GM12873 (cell line): Measurements from ENCODE around the gene ADIPOR1.

Source experiments
- TF ChIP-seq, protein P1 (sequence below): IDR thresholded peaks from 2 replicates; pipeline ENCODE4 v1.5.1; 2012; ENCODE audit warnings: low read depth, mild to moderate bottlenecking, moderate library complexity, low read length, control low read depth; ENCODE audit not compliant: insufficient read depth; ENCODE audit errors: missing control alignments

ADIPOR1 gene

DNA sequence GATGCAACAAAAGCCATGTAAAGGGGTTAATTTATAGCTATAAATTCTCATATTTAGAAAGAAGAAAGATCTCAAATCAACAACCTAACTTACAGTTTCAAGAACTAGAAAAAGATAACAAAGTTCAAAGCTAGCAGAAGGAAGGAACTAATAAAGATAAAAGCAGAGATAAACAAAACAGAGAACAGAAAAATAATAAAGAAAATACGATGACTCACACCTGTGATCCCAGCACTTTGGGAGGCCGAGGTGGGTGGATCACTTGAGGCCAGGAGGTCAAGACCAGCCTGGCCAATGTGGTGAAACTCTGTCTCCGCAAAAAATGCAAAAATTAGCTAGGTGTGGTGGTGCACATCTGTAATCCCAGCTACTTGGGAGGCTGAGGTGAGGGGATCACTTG, 36.6 kb upstream of the ADIPOR1 start:
- TF ChIP-seq, protein P1, sequence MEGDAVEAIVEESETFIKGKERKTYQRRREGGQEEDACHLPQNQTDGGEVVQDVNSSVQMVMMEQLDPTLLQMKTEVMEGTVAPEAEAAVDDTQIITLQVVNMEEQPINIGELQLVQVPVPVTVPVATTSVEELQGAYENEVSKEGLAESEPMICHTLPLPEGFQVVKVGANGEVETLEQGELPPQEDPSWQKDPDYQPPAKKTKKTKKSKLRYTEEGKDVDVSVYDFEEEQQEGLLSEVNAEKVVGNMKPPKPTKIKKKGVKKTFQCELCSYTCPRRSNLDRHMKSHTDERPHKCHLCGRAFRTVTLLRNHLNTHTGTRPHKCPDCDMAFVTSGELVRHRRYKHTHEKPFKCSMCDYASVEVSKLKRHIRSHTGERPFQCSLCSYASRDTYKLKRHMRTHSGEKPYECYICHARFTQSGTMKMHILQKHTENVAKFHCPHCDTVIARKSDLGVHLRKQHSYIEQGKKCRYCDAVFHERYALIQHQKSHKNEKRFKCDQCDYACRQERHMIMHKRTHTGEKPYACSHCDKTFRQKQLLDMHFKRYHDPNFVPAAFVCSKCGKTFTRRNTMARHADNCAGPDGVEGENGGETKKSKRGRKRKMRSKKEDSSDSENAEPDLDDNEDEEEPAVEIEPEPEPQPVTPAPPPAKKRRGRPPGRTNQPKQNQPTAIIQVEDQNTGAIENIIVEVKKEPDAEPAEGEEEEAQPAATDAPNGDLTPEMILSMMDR = no peak

DNA sequence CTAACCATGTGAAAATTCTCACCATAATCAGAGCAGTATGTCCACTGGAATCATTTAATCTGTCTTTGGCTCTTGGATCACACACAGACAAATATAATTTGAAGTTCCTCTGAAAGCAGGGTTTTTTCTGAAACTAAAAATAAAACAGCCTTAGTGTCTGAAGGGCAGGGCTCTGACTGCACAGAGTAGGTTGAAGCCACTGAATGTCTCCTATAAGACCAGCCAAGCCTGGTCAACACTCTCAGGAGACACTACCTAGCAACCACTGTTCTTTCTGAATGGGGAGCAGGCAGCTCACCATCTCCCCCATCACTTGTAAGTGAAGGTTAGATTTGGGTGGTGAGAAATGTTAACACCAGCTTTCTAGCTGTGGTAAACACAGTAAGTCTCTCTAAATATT, 33.0 kb upstream of the ADIPOR1 start:
- TF ChIP-seq, protein P1 = no peak

DNA sequence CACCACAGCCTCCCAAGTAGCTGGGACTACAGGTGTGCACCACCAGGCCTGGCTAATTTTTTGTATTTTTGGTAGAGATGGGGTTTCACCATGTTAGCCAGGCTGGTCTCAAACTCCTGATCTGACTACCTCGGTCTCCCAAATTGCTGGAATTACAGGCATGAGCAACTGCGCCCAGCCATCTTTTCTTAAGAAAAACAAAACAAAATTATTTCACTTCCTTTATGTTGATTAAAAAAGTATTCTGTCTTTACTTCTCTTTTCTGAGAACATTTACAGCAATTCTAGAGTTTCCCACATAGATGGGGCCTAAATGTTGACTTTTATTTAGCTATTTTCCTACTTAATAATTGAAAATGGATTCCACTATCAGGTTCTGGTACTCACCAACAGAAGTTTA, 31.8 kb upstream of the ADIPOR1 start:
- TF ChIP-seq, protein P1 = no peak

DNA sequence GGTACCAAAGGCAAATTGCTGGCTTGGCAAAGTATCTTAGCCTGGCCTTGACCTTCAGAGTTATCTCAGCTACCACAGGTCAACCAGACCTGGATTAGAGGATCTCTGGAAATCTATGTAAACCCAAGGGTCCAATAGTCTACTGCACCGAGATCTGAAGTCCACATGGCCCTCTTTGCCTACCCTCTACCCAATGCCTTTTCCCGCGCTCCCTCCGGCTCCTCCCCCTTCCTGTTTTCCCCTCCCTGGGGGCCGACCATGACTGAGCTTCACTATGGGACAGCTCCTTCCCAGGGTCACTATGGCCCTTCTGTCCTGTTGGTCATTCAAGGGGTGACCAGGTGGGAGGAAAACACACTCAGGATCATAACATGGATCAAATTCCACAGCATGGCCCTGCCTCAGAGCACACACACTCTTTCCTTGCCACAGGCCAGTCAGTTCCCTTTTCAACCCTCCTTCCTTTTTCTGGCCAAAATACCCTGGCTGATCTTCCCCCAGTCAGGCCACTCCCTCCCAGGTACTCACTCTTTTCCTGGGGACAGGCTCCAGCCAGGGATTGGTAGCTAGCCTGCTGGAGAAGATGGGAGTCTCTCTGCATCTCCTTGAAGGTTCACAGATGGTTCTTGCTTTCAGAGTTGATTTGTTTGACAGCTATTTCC, 29.9 kb upstream of the ADIPOR1 start:
- TF ChIP-seq, protein P1 = no peak

DNA sequence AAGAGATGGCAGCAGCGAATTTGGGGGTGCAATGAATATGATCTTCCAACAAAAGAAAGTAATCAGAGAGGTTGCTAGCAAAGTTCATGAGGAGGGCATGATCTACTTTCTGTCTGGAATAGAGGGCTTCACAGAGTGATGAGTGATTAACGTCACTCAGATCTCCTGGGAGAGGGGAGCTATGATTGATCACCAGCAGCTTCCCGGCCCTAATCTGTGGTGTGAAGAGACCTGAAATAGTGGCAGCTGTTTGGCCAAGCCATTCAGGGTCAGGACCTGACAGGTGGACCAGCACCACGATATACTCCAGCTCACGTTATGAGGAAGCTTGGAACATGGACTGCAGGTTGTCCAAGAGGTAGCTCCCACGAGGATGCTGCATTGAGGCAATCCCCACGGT, 29.1 kb upstream of the ADIPOR1 start:
- TF ChIP-seq, protein P1 = no peak

DNA sequence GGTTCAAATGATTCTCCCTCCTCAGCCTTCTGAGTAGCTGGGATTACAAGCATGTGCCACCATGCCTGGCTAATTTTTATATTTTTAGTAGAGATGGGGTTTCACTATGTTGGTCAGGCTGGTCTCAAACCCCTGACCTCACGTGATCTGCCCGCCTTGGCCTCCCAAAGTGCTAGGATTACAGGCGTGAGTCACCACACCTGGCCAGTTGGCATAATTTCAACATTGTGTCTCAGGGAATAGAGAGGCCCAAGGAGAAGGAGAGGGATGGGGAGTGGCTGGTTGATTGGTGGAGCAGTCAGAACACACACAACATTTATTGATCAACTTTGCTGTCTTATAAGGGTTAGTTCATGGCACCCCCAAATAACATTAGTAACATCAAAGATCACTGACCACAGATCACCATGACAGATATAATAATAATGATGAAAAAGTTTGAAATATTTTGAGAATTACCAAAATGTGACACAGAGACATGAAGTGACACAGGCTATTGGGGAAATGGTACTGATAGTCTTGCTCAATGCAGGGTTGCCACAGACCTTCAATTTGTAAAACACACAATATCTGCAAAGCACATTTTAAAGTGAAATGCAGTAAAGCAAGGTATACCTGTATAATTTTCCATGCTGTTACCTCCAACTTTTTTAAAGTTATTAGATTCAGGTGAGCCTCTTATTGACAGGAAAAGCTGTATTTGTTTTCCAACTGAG, 24.8 kb upstream of the ADIPOR1 start:
- TF ChIP-seq, protein P1 = no peak

DNA sequence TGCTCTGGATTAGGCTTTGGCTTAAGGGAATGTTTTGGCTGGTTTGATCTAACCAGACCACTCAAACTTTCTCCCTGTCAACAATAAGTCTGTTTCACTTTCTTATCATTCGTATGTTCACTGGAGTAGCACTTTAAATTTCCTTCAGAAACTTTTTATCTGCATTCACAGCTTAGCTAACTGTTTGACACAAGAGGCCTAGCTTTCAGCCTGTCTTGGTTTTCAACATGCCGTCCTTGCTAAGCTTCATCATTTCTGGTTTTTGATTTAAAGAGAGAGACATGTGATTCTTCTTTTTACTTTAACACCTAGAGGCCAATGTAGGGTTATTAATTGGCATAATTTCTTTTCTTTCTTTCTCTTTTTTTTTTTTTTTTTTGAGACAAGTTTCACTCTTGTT, 23.8 kb upstream of the ADIPOR1 start:
- TF ChIP-seq, protein P1 = no peak
